Activated effector memory CD4-positive, alpha-beta T cell treated with Interleukin-2 at 50 U/mL for 16 hours (primary cell): Measurements from ENCODE around the gene HNRNPUL1.
"Not testable (repeated sequence)": the region's sequence is repeated elsewhere in the genome, so short reads cannot be mapped to it uniquely, and the experiment has no call there.

Experiments
- DNase-seq: peaks from one replicate; pipeline ENCODE4 v3.0.0-alpha.2; 2020

The HNRNPUL1 gene

GRCh38 chr19:41278478-41278877, 14.3 kb downstream of the HNRNPUL1 start:
- DNase-seq = no peak

GRCh38 chr19:41288673-41289530, 24.7 kb downstream of the HNRNPUL1 start:
- DNase-seq = no peak

GRCh38 chr19:41289814-41290213, 25.6 kb downstream of the HNRNPUL1 start:
- DNase-seq = not testable (repeated sequence)

- no peak for DNase-seq
Observed at GRCh38 chr19:41294393-41294792, 30.2 kb downstream of the HNRNPUL1 start.

- DNase-seq = no peak
Observed at GRCh38 chr19:41295499-41295898, 31.3 kb downstream of the HNRNPUL1 start.

- DNase-seq = no peak
Observed at GRCh38 chr19:41296433-41296871, 32.3 kb downstream of the HNRNPUL1 start.

GRCh38 chr19:41297628-41298347, 33.6 kb downstream of the HNRNPUL1 start:
- no peak for DNase-seq

- no peak for DNase-seq
Observed at GRCh38 chr19:41298348-41298964, 34.3 kb downstream of the HNRNPUL1 start.

GRCh38 chr19:41299046-41299754, 35.0 kb downstream of the HNRNPUL1 start:
- no peak for DNase-seq

GRCh38 chr19:41299755-41300089, 35.5 kb downstream of the HNRNPUL1 start:
- no peak for DNase-seq

- no peak for DNase-seq
Observed at GRCh38 chr19:41300555-41300954, 36.4 kb downstream of the HNRNPUL1 start.

GRCh38 chr19:41302624-41303351, 38.6 kb downstream of the HNRNPUL1 start:
- DNase-seq = peak; percentile 50

GRCh38 chr19:41303954-41304353, 39.8 kb downstream of the HNRNPUL1 start:
- no peak for DNase-seq

- DNase-seq = no peak
Observed at GRCh38 chr19:41304706-41305483, 40.7 kb downstream of the HNRNPUL1 start.

GRCh38 chr19:41305927-41306793, 42.0 kb downstream of the HNRNPUL1 start:
- no peak for DNase-seq

GRCh38 chr19:41307090-41307875, 43.1 kb downstream of the HNRNPUL1 start:
- no peak for DNase-seq

GRCh38 chr19:41307954-41308449, 43.8 kb downstream of the HNRNPUL1 start:
- DNase-seq = no peak

- DNase-seq = peak; percentile 86
Observed at GRCh38 chr19:41308450-41309179, 44.4 kb downstream of the HNRNPUL1 start.
